Liver (tissue), 9 donors: ENCODE measurements around the gene NKX1-1. TPM values are rescaled to one million over a fixed set of nuclear protein-coding genes. Genes with fewer than 3 reads are reported as not detected.

Source experiments
- DNase-seq: peaks from one replicate; pipeline ENCODE4 v3.0.0-alpha.2; 2017; ENCODE audit warnings: low spot score
- H3K27ac ChIP-seq, 2 donors: one replicate each; pipeline ENCODE4 v1.7.0; 2013; ENCODE audit warnings: inconsistent platforms in 2 of 2, low read length in 2 of 2, control low read depth in 1 of 2, low read depth in 1 of 2, mild to moderate bottlenecking in 1 of 2
- H3K27me3 ChIP-seq, 4 donors: one replicate each; pipeline versions ENCODE4 v1.6.1 to v1.7.0; 2013; ENCODE audit warnings: low read length in 3 of 4, inconsistent platforms in 1 of 4, mild to moderate bottlenecking in 1 of 4, moderate library complexity in 1 of 4; ENCODE audit not compliant: control insufficient read depth in 4 of 4, insufficient read depth in 4 of 4
- H3K36me3 ChIP-seq, 4 donors: one replicate each; pipeline versions ENCODE4 v1.6.1 to v1.7.0; 2013; ENCODE audit warnings: low read length in 3 of 4, mild to moderate bottlenecking in 3 of 4, low read depth in 1 of 4, moderate library complexity in 1 of 4; ENCODE audit not compliant: control insufficient read depth in 4 of 4, insufficient read depth in 3 of 4
- H3K4me1 ChIP-seq, 4 donors: one replicate each; pipeline versions ENCODE4 v1.6.1 to v1.7.0; 2013; ENCODE audit warnings: low read length in 3 of 4, mild to moderate bottlenecking in 3 of 4, moderate library complexity in 1 of 4; ENCODE audit not compliant: control insufficient read depth in 4 of 4, insufficient read depth in 4 of 4
- H3K4me3 ChIP-seq, 3 donors: one replicate each; pipeline versions ENCODE4 v1.6.1 to v1.7.0; 2013; ENCODE audit warnings: low read length in 3 of 3, control low read depth in 1 of 3, low read depth in 1 of 3, mild to moderate bottlenecking in 1 of 3
- H3K9ac ChIP-seq, 2 donors: one replicate each; pipeline ENCODE4 v1.7.0; 2013; ENCODE audit warnings: low read length in 2 of 2, mild to moderate bottlenecking in 2 of 2, moderate library complexity in 2 of 2, control low read depth in 1 of 2, low read depth in 1 of 2
- H3K9me3 ChIP-seq, 4 donors: one replicate each; pipeline versions ENCODE4 v1.6.1 to v1.7.0; 2013; ENCODE audit warnings: low read length in 3 of 4; ENCODE audit not compliant: control insufficient read depth in 4 of 4
- EGR1 ChIP-seq, 2 donors: IDR thresholded peaks; 2 replicates each; pipeline ENCODE4 v1.6.1; 2016 to 2018; ENCODE audit warnings: antibody characterized with exemption in 2 of 2, low read depth in 2 of 2
- FOXA1 ChIP-seq: IDR thresholded peaks from 2 replicates; pipeline ENCODE4 v1.6.1; 2016; ENCODE audit warnings: antibody characterized with exemption
- FOXA2 ChIP-seq: IDR thresholded peaks from 2 replicates; pipeline ENCODE4 v1.6.1; 2016; ENCODE audit warnings: antibody characterized with exemption
- GABPA ChIP-seq, 2 donors: IDR thresholded peaks in 1 of 2; conservative IDR thresholded peaks in 1 of 2; 2 replicates each; pipeline ENCODE4 v1.6.1; 2016; ENCODE audit warnings: antibody characterized with exemption in 2 of 2, mild to moderate bottlenecking in 1 of 2, moderate library complexity in 1 of 2
- HNF4A ChIP-seq, 2 donors: conservative IDR thresholded peaks; 2 replicates each; pipeline ENCODE4 v1.6.1; 2016; ENCODE audit warnings: antibody characterized with exemption in 2 of 2, mild to moderate bottlenecking in 2 of 2
- HNF4G ChIP-seq: IDR thresholded peaks from 2 replicates; pipeline ENCODE4 v1.6.1; 2016; ENCODE audit warnings: antibody characterized with exemption
- JUND ChIP-seq, 2 donors: IDR thresholded peaks; 2 replicates each; pipeline ENCODE4 v1.6.1; 2016; ENCODE audit warnings: antibody characterized with exemption in 2 of 2
- NR2F2 ChIP-seq: IDR thresholded peaks from 2 replicates; pipeline ENCODE4 v1.6.1; 2016; ENCODE audit warnings: antibody characterized with exemption
- RAD21 ChIP-seq, 2 donors: IDR thresholded peaks; 2 replicates each; pipeline ENCODE4 v1.6.1; 2016; ENCODE audit warnings: antibody characterized with exemption in 2 of 2, mild to moderate bottlenecking in 2 of 2
- RXRA ChIP-seq, 2 donors: IDR thresholded peaks; 2 replicates each; pipeline ENCODE4 v1.6.1; 2017 to 2018; ENCODE audit warnings: antibody characterized with exemption in 2 of 2, mild to moderate bottlenecking in 1 of 2
- SP1 ChIP-seq: IDR thresholded peaks from 2 replicates; pipeline ENCODE4 v1.6.1; 2018; ENCODE audit warnings: antibody characterized with exemption, mild to moderate bottlenecking
- TAF1 ChIP-seq: conservative IDR thresholded peaks from 2 replicates; pipeline ENCODE4 v1.6.1; 2016; ENCODE audit warnings: antibody characterized with exemption, mild to moderate bottlenecking
- YY1 ChIP-seq: IDR thresholded peaks from 2 replicates; pipeline ENCODE4 v1.6.1; 2016; ENCODE audit warnings: antibody characterized with exemption, mild to moderate bottlenecking
- WGBS: extraction: QIAGEN DNeasy Blood & Tissue Kit; methylation state at CpG from one replicate; pipeline ENCODE4 v1.1.7; 2013; 5-methylcytosine and 5-hydroxymethylcytosine counted together
- polyA plus RNA-seq, 2 donors: library from polyadenylated mRNA; stranded (reverse) in 1 of 2; unstranded in 1 of 2; fragments of 200-250 nt in 1 of 2; fragments of >200 nt in 1 of 2; fragmentation: Nextera tagmentation in 1 of 2; extraction: Ambion mirVana in 1 of 2; gene quantifications; one replicate each; pipeline versions ENCODE4 v1.2.1 to v1.2.3, GENCODE V29; 2013 to 2015
- total RNA-seq, 2 donors: library from RNA; depleted of rRNA; stranded (reverse); fragments of >200 nt; gene quantifications; one replicate each; pipeline ENCODE4 v1.2.3, GENCODE V29; 2014
- TF ChIP-seq, protein P1 (sequence below): fragments of 150-350 bp; IDR thresholded peaks from 2 replicates; pipeline ENCODE4 v1.5.1; 2017; ENCODE audit warnings: improper control_type of control experiment, low read depth, low read length; ENCODE audit not compliant: missing input control
- TF ChIP-seq, protein P2 (sequence below): IDR thresholded peaks from 2 replicates; pipeline ENCODE4 v1.6.1; 2016; ENCODE audit warnings: antibody characterized with exemption
- TF ChIP-seq, protein P3 (sequence below): IDR thresholded peaks from 2 replicates; pipeline ENCODE4 v1.6.1; 2016; ENCODE audit warnings: antibody characterized with exemption
- TF ChIP-seq, protein P4 (sequence below): IDR thresholded peaks from 2 replicates; pipeline ENCODE4 v1.6.1; 2016; ENCODE audit warnings: antibody characterized with exemption
- donor health status: healthy.
- donor health status: healthy.
- donor health status: healthy.
- donor health status: healthy.
- donor health status: healthy.

The NKX1-1 gene
- total and polyA plus RNA-seq, 4 donors, result not detected

DNA sequence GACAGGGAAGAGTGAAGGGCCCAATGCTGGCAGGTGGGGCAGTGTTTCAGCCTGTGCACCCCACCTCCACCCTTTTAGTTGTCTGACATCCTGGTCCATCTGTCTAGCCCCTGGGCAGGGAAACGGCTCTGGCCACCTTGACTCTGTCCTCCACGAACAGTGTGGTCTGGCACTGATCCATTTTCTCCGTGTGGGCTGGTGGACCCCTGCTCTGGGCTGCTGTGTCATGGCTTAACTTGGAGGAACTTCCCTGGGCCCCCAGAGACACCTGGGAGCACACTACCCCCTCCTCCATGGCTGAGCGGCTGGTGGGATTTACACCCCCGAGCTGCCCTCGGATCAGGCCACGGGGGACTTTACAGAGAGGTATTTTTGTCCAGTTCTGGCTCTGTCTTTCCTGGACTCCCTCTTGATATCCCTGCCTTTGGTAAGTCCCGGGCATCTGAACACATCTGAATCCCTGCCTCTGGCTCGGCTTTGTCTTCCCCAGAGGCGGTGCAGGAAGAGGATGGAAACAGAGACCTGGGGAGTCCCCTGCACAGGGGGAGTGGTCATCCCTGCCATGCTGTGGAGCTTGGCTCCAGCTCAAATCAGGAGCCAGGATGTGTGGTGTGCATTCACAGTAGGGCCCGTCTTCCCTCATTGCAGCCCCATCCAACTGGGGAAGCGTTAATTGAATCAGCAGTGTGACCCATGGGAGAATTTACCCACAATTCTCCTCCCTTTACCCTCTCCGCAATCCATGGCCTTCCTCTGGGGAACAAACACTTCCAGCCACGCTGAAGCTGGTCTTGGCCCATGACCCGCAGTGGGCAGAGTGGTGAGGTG lies 6.3 kb upstream of the NKX1-1 start:
- H3K4me3 ChIP-seq, result no peak overlapping the region
- H3K9ac ChIP-seq, result no peak overlapping the region
- DNase-seq, result no peak
- no peak overlapping the region for H3K27ac ChIP-seq
- 60% methylated on average over 15 of the region's 15 CpGs for WGBS
- H3K36me3 ChIP-seq, result no peaks in the 10 kb centered on the region
- no peaks in the 10 kb centered on the region for H3K9me3 ChIP-seq
- H3K27me3 ChIP-seq, result peaks cover 4 to 20% (median 8%) of the 10 kb centered on the region in 4 donors
- TF ChIP-seq, protein P1, sequence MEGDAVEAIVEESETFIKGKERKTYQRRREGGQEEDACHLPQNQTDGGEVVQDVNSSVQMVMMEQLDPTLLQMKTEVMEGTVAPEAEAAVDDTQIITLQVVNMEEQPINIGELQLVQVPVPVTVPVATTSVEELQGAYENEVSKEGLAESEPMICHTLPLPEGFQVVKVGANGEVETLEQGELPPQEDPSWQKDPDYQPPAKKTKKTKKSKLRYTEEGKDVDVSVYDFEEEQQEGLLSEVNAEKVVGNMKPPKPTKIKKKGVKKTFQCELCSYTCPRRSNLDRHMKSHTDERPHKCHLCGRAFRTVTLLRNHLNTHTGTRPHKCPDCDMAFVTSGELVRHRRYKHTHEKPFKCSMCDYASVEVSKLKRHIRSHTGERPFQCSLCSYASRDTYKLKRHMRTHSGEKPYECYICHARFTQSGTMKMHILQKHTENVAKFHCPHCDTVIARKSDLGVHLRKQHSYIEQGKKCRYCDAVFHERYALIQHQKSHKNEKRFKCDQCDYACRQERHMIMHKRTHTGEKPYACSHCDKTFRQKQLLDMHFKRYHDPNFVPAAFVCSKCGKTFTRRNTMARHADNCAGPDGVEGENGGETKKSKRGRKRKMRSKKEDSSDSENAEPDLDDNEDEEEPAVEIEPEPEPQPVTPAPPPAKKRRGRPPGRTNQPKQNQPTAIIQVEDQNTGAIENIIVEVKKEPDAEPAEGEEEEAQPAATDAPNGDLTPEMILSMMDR, result no peak
- TF ChIP-seq EGR1 (IDR thresholded peaks at IDR 0.05; ENCODE audit: low read depth in 2 of 2) (no peak), GABPA (IDR thresholded peaks at IDR 0.05 in 1 of 2, conservative IDR thresholded peaks at IDR 0.05 in 1 of 2) (no peak), HNF4A (conservative IDR thresholded peaks at IDR 0.05) (no peak), SP1 (no peak), RAD21 (IDR thresholded peaks at IDR 0.05) (no peak), JUND (IDR thresholded peaks at IDR 0.05) (no peak), TAF1 (no peak), HNF4G (no peak), FOXA1 (no peak), YY1 (no peak)
- TF ChIP-seq, protein P2, sequence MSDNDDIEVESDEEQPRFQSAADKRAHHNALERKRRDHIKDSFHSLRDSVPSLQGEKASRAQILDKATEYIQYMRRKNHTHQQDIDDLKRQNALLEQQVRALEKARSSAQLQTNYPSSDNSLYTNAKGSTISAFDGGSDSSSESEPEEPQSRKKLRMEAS, result no peak
- TF ChIP-seq, protein P3, sequence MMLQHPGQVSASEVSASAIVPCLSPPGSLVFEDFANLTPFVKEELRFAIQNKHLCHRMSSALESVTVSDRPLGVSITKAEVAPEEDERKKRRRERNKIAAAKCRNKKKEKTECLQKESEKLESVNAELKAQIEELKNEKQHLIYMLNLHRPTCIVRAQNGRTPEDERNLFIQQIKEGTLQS, result no peak
- TF ChIP-seq, protein P4, sequence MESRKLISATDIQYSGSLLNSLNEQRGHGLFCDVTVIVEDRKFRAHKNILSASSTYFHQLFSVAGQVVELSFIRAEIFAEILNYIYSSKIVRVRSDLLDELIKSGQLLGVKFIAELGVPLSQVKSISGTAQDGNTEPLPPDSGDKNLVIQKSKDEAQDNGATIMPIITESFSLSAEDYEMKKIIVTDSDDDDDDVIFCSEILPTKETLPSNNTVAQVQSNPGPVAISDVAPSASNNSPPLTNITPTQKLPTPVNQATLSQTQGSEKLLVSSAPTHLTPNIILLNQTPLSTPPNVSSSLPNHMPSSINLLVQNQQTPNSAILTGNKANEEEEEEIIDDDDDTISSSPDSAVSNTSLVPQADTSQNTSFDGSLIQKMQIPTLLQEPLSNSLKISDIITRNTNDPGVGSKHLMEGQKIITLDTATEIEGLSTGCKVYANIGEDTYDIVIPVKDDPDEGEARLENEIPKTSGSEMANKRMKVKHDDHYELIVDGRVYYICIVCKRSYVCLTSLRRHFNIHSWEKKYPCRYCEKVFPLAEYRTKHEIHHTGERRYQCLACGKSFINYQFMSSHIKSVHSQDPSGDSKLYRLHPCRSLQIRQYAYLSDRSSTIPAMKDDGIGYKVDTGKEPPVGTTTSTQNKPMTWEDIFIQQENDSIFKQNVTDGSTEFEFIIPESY, result no peak
- H3K4me1 ChIP-seq, result peaks cover 0 to under 1% (median 0%) of the 10 kb centered on the region in 4 donors

DNA sequence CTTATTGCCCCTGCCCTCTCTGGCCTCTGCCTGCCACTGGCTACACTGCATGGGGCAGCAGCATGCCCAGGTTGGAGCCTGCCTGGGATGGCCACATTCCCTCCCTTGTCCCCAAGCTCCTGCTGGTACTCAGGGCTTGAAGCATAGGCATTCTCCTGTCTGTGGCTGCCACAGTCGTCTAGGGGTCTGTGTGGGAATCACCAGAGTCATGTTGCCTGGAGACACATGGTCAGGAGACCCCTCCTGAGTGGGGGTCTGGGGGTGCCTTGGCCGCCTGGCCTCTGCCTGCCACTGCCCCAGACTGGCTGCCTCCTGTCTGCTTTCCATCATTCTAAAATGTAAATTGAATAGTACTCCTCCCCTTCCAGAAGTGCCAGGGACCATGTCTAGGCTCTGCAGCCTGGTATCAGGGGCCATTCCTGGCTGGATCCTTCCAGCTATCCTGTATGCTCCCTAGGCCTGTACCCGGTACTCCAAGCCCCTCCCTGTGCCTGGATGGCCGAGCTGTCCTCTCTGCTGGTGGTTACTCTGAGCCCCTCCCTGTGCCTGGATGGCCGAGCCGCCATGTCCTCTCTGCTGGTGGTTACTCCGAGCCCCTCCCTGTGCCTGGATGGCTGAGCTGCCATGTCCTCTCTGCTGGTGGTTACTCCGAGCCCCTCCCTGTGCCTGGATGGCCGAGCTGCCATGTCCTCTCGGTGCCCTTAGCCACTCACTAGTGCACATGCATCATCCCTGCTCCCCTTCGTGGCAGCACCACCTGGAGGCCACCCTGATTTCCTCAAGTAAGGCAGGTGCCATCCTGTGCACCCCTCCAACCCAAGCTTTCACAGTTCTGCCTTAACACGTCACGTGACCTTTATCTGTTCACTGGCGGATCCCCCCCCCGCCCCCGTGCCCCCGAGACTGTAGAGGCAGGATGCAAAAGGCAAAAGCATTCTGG lies 5.5 kb upstream of the NKX1-1 start:
- Histone ChIP-seq H3K27ac (no peak overlapping the region), H3K27me3 (peaks cover 4 to 28% (median 8%) of the 10 kb centered on the region in 4 donors), H3K4me1 (peaks cover 0 to 8% (median 0%) of the 10 kb centered on the region in 4 donors), H3K36me3 (no peaks in the 10 kb centered on the region), H3K9me3 (no peaks in the 10 kb centered on the region), H3K4me3 (no peak overlapping the region), H3K9ac (no peak overlapping the region)
- 45% methylated on average over 17 of the region's 17 CpGs for WGBS
- no peak for DNase-seq
- TF ChIP-seq TAF1 (no peak), JUND (IDR thresholded peaks at IDR 0.05) (no peak), FOXA2 (no peak), NR2F2 (no peak), YY1 (no peak), GABPA (IDR thresholded peaks at IDR 0.05 in 1 of 2, conservative IDR thresholded peaks at IDR 0.05 in 1 of 2) (no peak), HNF4G (no peak), RXRA (IDR thresholded peaks at IDR 0.05) (no peak), SP1 (no peak), RAD21 (IDR thresholded peaks at IDR 0.05) (no peak), HNF4A (conservative IDR thresholded peaks at IDR 0.05) (no peak), EGR1 (IDR thresholded peaks at IDR 0.05; ENCODE audit: low read depth in 2 of 2) (no peak), FOXA1 (no peak)
- TF ChIP-seq, protein P4, result no peak
- TF ChIP-seq, protein P1, result no peak
- TF ChIP-seq, protein P2, result no peak
- TF ChIP-seq, protein P3, result no peak
